ENCODE data around the gene RNF26.

Gene RNF26

DNA sequence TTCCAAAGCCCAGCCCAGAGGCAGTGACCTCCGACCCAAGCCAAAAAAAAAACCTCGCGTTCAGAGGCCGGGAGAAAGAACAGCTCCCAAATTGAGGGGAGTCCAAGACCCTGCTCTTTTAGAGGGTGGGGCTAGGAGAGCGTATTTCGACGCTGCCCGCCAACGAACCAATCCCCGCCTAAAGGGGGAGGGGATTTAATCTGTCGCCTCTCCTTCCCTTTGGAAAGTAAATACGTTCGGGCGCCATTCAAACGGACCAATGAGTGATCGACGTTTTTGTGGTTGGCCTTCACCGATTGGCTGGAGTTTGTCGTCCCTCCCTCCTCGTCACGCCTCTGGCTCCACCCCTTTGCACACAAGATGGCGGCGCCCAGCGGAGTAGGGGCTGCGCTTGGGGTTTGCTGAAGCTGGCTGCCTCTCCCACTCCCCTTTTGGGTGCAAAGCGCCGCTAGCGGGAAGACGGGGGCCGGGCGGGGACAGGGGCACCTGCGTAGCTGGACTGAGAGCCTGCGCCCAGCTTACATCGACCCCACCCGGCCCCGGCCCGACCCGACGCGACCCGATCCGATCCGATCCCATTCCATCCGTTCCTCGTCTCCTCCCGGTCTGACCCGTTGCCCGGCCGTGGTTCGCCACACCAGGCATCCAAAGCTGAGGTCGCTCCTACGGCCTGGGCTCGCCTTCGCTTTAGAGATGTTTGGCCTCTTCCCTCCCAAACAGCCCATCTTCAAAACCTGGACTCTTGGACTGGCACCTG, at the start of gene RNF26:
Gene RNF26, plus strand, starts transcription at position 354 of the 757 bp plus-strand sequence. CDS start 596 bp downstream, outside the sequence.
- Histone ChIP-seq H3K36me3 (ENCODE audit: control insufficient read depth, insufficient read depth, low read length) (peaks cover 4% of the 10 kb centered on the region; the same call in 1 of the 2 replicates), H3K4me3 (ENCODE audit: low read length) (peak within 1 kb of the TSS; percentile 66), H3K4me1 (ENCODE audit: control insufficient read depth, insufficient read depth, low read length) (peaks cover 11% of the 10 kb centered on the region), H3K27me3 (ENCODE audit: control insufficient read depth, insufficient read depth, low read length) (peaks cover 3% of the 10 kb centered on the region), H3K27ac (ENCODE audit: low read length) (no peak within 1 kb of the TSS), H3K9me3 (ENCODE audit: control insufficient read depth, insufficient read depth, low read length) (no peaks in the 10 kb centered on the region)
- WGBS (ENCODE audit: insufficient coverage, insufficient read length) = no CpG with 5 or more reads among the region's 54 CpGs
- DNase-seq (ENCODE audit: low read depth, low spot score) = peak; percentile 98

DNA sequence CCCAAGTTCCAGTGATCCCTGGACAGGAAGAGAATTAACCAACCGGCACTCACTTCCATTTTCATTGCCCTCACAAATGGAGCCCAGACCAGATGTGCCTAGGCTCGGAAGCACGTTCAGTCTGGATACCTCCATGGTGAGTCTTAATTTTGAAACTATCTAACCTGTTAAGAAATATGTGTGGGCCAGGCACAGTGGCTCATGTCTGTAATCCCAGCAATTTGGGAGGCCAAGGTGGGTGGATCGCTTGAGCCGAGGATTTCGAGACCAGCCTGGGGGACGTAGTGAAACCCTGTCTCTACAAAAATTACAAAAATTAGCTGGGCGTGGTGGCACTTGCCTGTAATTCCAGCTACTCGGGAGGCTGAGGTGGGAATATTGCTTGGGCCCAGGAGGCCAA, 48.9 kb upstream of the RNF26 start:
- peaks cover 9% of the 10 kb centered on the region; the same call in 1 of the 2 replicates for H3K36me3 ChIP-seq (ENCODE audit: control insufficient read depth, insufficient read depth, low read length)
- WGBS (ENCODE audit: insufficient coverage, insufficient read length) = no CpG with 5 or more reads among the region's 9 CpGs
- no peak overlapping the region for H3K4me3 ChIP-seq (ENCODE audit: low read length)
- H3K27me3 ChIP-seq (ENCODE audit: control insufficient read depth, insufficient read depth, low read length) = no peaks in the 10 kb centered on the region
- no peaks in the 10 kb centered on the region for H3K4me1 ChIP-seq (ENCODE audit: control insufficient read depth, insufficient read depth, low read length)
- no peaks in the 10 kb centered on the region for H3K9me3 ChIP-seq (ENCODE audit: control insufficient read depth, insufficient read depth, low read length)
- no peak for DNase-seq (ENCODE audit: low read depth, low spot score)
- H3K27ac ChIP-seq (ENCODE audit: low read length) = no peak overlapping the region

DNA sequence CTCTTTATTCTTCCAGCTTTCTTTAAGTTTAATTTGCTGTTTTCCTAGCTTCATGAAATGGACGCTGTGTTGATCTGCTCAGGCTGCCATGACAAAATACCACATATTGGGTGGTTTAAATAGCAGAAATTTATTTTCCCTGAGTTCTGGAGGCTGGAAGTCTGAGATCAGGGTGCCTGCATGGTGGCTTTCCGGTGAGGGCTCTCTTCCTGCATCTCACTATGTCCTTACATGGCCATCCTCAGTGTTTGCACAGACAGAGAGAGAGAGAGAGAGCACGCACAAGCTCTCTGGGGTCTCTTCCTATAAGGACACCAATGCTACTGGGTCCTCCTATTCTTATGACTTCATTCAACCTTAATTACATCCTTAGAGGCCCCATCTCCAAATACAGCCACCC, 46.1 kb upstream of the RNF26 start:
- peaks cover 9% of the 10 kb centered on the region; the same call in 1 of the 2 replicates for H3K36me3 ChIP-seq (ENCODE audit: control insufficient read depth, insufficient read depth, low read length)
- no peaks in the 10 kb centered on the region for H3K9me3 ChIP-seq (ENCODE audit: control insufficient read depth, insufficient read depth, low read length)
- no peaks in the 10 kb centered on the region for H3K27me3 ChIP-seq (ENCODE audit: control insufficient read depth, insufficient read depth, low read length)
- H3K4me3 ChIP-seq (ENCODE audit: low read length) = no peak overlapping the region
- no peaks in the 10 kb centered on the region for H3K4me1 ChIP-seq (ENCODE audit: control insufficient read depth, insufficient read depth, low read length)
- no peak for DNase-seq (ENCODE audit: low read depth, low spot score)
- no CpG with 5 or more reads among the region's 3 CpGs for WGBS (ENCODE audit: insufficient coverage, insufficient read length)
- H3K27ac ChIP-seq (ENCODE audit: low read length) = no peak overlapping the region

DNA sequence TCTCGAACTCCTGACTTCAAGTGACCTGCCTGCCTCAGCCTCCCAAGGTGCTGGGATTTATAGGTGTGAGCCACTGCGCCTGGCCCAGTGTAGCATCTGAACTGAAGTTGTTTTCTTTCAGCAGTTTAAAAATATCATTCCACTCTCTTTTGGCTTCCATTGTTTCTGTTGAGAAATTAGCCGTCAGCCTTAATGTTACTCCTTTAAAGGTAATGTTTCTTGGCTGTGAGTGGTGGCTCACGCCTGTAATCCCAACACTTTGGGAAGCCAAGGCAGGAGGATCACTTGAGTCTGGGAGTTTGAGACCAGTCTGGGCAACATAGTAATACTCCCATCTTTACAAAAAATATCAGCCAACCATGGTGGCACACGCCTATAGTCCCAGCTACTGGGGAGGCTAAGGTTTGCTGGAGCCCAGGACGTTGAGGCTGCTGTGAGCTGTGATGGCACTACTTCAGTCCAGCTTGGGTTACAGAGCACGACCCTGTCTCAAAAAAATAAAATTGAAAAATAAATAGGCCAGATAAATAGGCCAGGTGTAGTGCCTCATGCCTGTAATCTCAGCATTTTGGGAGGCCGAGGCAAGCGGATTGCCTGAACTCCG, 43.3 kb upstream of the RNF26 start:
- WGBS (ENCODE audit: insufficient coverage, insufficient read length) = no CpG with 5 or more reads among the region's 10 CpGs
- no peak overlapping the region for H3K4me3 ChIP-seq (ENCODE audit: low read length)
- no peaks in the 10 kb centered on the region for H3K9me3 ChIP-seq (ENCODE audit: control insufficient read depth, insufficient read depth, low read length)
- no peak for DNase-seq (ENCODE audit: low read depth, low spot score)
- no peaks in the 10 kb centered on the region for H3K27me3 ChIP-seq (ENCODE audit: control insufficient read depth, insufficient read depth, low read length)
- peaks cover 6% of the 10 kb centered on the region; the same call in 1 of the 2 replicates for H3K36me3 ChIP-seq (ENCODE audit: control insufficient read depth, insufficient read depth, low read length)
- no peaks in the 10 kb centered on the region for H3K4me1 ChIP-seq (ENCODE audit: control insufficient read depth, insufficient read depth, low read length)
- H3K27ac ChIP-seq (ENCODE audit: low read length) = no peak overlapping the region

DNA sequence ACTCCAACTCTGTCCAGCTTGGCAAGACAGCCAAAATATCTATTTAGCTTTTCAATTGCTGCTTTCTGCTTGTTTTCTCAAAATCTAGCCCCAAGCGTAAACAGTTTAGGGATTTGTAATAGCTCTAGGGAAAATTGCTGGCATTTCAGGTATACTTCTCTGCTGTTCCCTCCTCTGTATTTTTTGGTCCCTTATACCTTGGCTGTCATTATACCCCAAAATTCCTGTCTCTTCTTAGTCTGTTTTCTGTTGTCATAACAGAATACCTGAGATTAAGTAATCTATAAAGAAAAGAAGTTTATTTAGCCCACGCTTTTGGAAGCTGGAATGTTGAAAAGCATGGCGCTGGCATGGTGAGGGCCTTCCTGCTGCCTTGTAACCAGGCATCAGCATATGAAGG, 40.9 kb upstream of the RNF26 start:
- DNase-seq (ENCODE audit: low read depth, low spot score) = no peak
- Histone ChIP-seq H3K4me1 (ENCODE audit: control insufficient read depth, insufficient read depth, low read length) (no peaks in the 10 kb centered on the region), H3K27ac (ENCODE audit: low read length) (no peak overlapping the region), H3K4me3 (ENCODE audit: low read length) (no peak overlapping the region), H3K36me3 (ENCODE audit: control insufficient read depth, insufficient read depth, low read length) (peaks cover 10% of the 10 kb centered on the region; the same call in 1 of the 2 replicates), H3K9me3 (ENCODE audit: control insufficient read depth, insufficient read depth, low read length) (no peaks in the 10 kb centered on the region), H3K27me3 (ENCODE audit: control insufficient read depth, insufficient read depth, low read length) (no peaks in the 10 kb centered on the region)
- no CpG with 5 or more reads among the region's 3 CpGs for WGBS (ENCODE audit: insufficient coverage, insufficient read length)

DNA sequence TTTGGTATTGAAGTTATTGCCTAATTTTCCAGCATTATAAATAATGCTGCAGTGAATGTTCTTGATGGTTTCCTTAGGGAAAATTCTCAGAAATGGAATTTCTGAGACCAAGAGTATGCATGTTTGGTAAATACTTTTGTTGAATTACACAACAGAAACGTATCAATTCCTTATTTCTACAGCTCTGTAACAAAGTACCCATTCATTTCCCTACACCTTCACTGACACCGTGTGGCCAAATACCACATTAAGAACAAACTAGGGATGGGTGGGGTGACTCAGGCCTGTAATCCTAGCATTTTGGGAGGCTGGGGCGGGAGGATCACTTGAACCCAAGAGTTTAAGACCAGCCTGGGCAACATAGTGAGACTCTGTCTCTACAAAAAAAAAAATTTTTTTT, 39.1 kb upstream of the RNF26 start:
- Histone ChIP-seq H3K27ac (ENCODE audit: low read length) (no peak overlapping the region), H3K27me3 (ENCODE audit: control insufficient read depth, insufficient read depth, low read length) (no peaks in the 10 kb centered on the region), H3K9me3 (ENCODE audit: control insufficient read depth, insufficient read depth, low read length) (no peaks in the 10 kb centered on the region), H3K4me1 (ENCODE audit: control insufficient read depth, insufficient read depth, low read length) (no peaks in the 10 kb centered on the region), H3K36me3 (ENCODE audit: control insufficient read depth, insufficient read depth, low read length) (peaks cover 23% of the 10 kb centered on the region; the same call in 1 of the 2 replicates), H3K4me3 (ENCODE audit: low read length) (no peak overlapping the region)
- no CpG with 5 or more reads among the region's 3 CpGs for WGBS (ENCODE audit: insufficient coverage, insufficient read length)
- no peak for DNase-seq (ENCODE audit: low read depth, low spot score)

DNA sequence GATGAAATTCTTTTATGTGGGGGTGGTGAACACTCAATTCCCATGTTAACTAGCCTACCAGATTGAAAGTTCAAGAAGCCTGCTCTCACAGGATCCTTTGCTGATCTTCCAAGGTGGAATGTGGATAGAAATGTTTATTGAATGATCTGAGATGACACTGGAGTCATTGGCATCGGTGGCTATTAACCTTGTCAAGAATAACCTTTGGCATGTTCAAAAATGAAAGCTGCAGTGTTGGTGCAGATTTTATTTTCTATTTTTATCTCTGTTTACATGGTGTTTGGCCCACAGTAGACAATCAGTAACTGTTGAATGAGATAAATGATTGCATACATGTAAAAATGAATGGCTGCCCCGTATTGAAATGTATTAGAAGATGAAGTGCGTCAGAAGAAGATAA, 36.4 kb upstream of the RNF26 start:
- Histone ChIP-seq H3K27me3 (ENCODE audit: control insufficient read depth, insufficient read depth, low read length) (no peaks in the 10 kb centered on the region), H3K4me1 (ENCODE audit: control insufficient read depth, insufficient read depth, low read length) (no peaks in the 10 kb centered on the region), H3K27ac (ENCODE audit: low read length) (no peak overlapping the region), H3K9me3 (ENCODE audit: control insufficient read depth, insufficient read depth, low read length) (no peaks in the 10 kb centered on the region), H3K36me3 (ENCODE audit: control insufficient read depth, insufficient read depth, low read length) (peaks cover 26% of the 10 kb centered on the region; the same call in 1 of the 2 replicates), H3K4me3 (ENCODE audit: low read length) (no peak overlapping the region)
- no CpG with 5 or more reads among the region's 3 CpGs for WGBS (ENCODE audit: insufficient coverage, insufficient read length)
- no peak for DNase-seq (ENCODE audit: low read depth, low spot score)

DNA sequence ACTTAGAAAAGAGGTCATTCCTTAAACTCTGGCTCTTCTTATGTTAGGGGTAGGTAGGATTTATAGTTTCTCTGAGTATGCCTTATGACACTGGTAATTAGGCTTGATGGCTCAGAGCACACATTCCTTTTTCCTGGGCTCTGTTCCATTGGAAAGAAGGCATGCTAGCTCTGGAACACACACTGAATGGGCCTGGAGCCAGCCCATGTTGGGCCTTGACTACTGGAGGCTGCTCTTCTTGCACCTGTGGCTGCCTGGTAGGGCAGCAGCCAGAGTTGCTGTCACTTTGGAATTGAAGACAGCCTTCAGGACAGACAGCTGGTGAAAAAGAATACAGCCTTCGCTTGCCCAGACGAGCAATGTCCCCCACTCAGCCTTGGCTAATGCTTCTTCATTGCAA, 35.6 kb upstream of the RNF26 start:
- H3K36me3 ChIP-seq (ENCODE audit: control insufficient read depth, insufficient read depth, low read length) = peaks cover 30% of the 10 kb centered on the region; the same call in 1 of the 2 replicates

DNA sequence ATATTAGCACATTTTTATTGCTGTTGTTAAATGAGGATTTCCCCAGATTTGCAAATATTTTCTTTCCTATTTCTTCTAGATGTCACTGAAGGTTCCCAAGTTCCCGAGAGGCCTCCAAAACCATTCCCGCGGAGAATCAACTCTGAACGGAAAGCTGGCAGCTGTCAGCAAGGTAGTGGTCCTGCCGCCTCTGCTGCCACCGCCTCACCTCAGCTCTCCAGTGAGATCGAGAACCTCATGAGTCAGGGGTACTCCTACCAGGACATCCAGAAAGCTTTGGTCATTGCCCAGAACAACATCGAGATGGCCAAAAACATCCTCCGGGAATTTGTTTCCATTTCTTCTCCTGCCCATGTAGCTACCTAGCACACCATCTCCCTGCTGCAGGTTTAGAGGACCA, 34.9 kb upstream of the RNF26 start:
- H3K9me3 ChIP-seq (ENCODE audit: control insufficient read depth, insufficient read depth, low read length) = no peaks in the 10 kb centered on the region
- WGBS (ENCODE audit: insufficient coverage, insufficient read length) = no CpG with 5 or more reads among the region's 9 CpGs
- peaks cover 30% of the 10 kb centered on the region; the same call in 1 of the 2 replicates for H3K36me3 ChIP-seq (ENCODE audit: control insufficient read depth, insufficient read depth, low read length)
- DNase-seq (ENCODE audit: low read depth, low spot score) = no peak
- H3K4me1 ChIP-seq (ENCODE audit: control insufficient read depth, insufficient read depth, low read length) = no peaks in the 10 kb centered on the region
- H3K27ac ChIP-seq (ENCODE audit: low read length) = no peak overlapping the region
- no peak overlapping the region for H3K4me3 ChIP-seq (ENCODE audit: low read length)
- no peaks in the 10 kb centered on the region for H3K27me3 ChIP-seq (ENCODE audit: control insufficient read depth, insufficient read depth, low read length)

More for the DNA sequence above, 35.6 kb upstream of the RNF26 start:
- H3K4me1 ChIP-seq (ENCODE audit: control insufficient read depth, insufficient read depth, low read length) = no peaks in the 10 kb centered on the region
- H3K27ac ChIP-seq (ENCODE audit: low read length) = no peak overlapping the region
- no peaks in the 10 kb centered on the region for H3K27me3 ChIP-seq (ENCODE audit: control insufficient read depth, insufficient read depth, low read length)
- no CpG with 5 or more reads among the region's 2 CpGs for WGBS (ENCODE audit: insufficient coverage, insufficient read length)
- no peak for DNase-seq (ENCODE audit: low read depth, low spot score)
- H3K9me3 ChIP-seq (ENCODE audit: control insufficient read depth, insufficient read depth, low read length) = no peaks in the 10 kb centered on the region
- H3K4me3 ChIP-seq (ENCODE audit: low read length) = no peak overlapping the region; the same call in 1 of the 2 replicates

DNA sequence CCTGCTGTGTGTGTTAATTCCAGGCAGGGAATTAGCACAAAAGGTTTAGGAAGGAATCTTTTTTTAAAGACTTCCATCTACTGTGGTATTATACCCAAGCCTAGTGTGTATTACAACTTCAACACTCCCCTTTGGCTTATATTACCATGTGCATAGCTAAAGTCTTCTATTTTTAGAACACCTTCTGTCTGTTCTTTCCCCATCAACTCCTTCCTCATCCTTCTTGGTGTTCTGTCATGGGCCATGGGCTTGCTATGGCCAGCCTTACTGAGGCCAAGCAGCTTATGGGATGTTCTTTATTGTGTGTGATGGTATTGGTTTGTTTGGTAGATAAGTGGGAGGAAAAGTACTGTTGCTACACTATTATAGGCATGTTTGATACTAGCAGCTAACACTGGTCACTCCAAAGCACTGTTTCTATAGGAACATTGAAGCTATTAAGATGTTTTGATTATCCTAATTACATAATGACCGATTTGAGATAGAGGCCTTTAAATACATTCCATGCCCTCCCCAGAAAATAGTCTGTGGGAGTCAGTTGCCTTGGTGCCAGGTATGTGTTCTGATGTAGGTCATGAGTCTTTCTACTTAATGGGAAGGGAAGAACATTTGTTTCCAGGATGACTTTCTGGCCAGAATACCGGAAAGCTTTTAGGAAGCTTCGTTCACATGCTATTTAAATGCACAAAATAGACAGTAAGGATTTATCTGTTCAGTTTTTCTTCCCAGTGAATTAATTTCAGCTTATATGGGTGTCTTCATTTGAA, 33.9 kb upstream of the RNF26 start:
- no peaks in the 10 kb centered on the region for H3K4me1 ChIP-seq (ENCODE audit: control insufficient read depth, insufficient read depth, low read length)
- DNase-seq (ENCODE audit: low read depth, low spot score) = no peak
- H3K9me3 ChIP-seq (ENCODE audit: control insufficient read depth, insufficient read depth, low read length) = no peaks in the 10 kb centered on the region
- H3K27me3 ChIP-seq (ENCODE audit: control insufficient read depth, insufficient read depth, low read length) = no peaks in the 10 kb centered on the region
- no CpG with 5 or more reads among the region's 3 CpGs for WGBS (ENCODE audit: insufficient coverage, insufficient read length)
- no peak overlapping the region for H3K27ac ChIP-seq (ENCODE audit: low read length)
- peaks cover 30% of the 10 kb centered on the region; the same call in 1 of the 2 replicates for H3K36me3 ChIP-seq (ENCODE audit: control insufficient read depth, insufficient read depth, low read length)
- H3K4me3 ChIP-seq (ENCODE audit: low read length) = no peak overlapping the region

Data from iPS DF 6.9 (cell line).